Stimulated activated CD4-positive, alpha-beta T cell treated with anti-CD3 and anti-CD28 coated beads, Interleukin-4, amount 100 ng/mL, for 48 hours (primary cell): ENCODE results near the gene TRDMT1.

ENCODE experiments used
- DNase-seq, 2 donors: peaks; one replicate each; pipeline ENCODE4 v3.0.0-alpha.2; 2020; ENCODE audit warnings: low read depth in 2 of 2

Gene TRDMT1

GRCh38 chr10:17200912-17201793 lies at the start of gene TRDMT1:
Gene TRDMT1 (minus strand): TSS chr10:17201672. CDS start chr10:17201634, 38 bp downstream.
- DNase-seq: peak; percentile 68 to 72

- DNase-seq: no peak
These were observed 49.3 kb upstream of the TRDMT1 start for GRCh38 chr10:17250736-17251135.

GRCh38 chr10:17249820-17250219 lies 48.3 kb upstream of the TRDMT1 start:
- DNase-seq: no peak

GRCh38 chr10:17248964-17249363 lies 47.5 kb upstream of the TRDMT1 start:
- no peak for DNase-seq

DNA sequence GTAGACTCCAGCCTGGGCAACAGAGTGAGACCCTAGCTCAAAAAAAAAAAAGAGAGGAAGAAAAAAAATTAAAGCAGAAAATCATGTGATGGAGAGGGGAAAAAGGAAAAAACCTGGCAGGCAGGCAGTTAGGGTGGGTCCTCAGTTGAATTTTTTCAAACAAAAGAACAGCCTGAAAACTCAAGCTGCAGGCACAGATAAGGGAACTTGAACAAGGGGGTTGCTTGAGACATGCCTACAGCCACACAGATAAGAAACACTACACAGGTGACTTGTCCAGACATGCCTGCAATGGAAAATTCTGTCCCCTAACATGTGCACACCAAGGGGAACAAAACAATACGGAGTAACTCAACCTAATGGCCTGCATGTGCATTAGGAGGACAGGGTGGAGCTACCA lies 45.7 kb upstream of the TRDMT1 start:
- DNase-seq: no peak

- DNase-seq: no peak
These were observed 43.4 kb upstream of the TRDMT1 start for GRCh38 chr10:17244700-17245365.

GRCh38 chr10:17241611-17242333 lies 40.3 kb upstream of the TRDMT1 start:
- no peak for DNase-seq

DNA sequence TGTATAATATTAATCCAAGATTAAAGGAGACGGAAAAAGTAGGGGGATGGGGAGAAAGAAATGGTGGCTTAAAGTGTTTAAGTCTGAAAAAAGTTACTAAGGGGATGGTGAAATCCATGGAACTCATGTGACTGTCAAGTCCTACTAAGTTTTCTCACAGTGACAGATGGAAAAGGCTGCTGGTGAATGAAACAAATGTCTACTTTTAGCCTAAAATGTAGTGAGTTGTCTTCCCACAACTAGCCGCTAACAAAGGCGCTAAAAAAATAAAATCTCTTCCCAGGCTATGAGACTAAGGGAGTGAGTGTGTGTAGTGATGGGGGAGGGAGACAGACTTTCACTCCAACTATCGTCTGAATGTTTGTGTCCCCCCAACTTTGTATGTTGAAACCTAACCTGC lies 39.1 kb upstream of the TRDMT1 start:
- no peak for DNase-seq

DNA sequence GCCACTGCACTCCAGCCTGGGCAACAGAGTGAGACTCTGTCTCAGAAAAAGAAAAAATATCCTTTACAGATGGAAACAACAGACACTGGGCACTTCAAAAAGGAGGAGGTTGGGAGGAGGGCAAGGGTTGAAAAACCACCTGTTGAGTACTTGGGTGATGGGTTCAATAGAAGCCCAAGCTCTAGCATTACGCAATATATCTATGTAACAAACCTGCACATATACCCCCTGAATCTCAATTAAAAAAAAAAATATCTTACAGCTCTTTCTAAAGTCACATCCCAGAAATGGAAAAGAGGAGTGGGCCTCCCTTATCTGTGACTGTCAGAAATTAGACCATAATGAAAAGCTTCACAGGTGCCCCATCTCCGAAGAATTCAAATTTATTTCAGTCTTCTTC lies 38.6 kb upstream of the TRDMT1 start:
- DNase-seq: no peak

- no peak for DNase-seq
These were observed 38.0 kb upstream of the TRDMT1 start for GRCh38 chr10:17239345-17240085.

DNA sequence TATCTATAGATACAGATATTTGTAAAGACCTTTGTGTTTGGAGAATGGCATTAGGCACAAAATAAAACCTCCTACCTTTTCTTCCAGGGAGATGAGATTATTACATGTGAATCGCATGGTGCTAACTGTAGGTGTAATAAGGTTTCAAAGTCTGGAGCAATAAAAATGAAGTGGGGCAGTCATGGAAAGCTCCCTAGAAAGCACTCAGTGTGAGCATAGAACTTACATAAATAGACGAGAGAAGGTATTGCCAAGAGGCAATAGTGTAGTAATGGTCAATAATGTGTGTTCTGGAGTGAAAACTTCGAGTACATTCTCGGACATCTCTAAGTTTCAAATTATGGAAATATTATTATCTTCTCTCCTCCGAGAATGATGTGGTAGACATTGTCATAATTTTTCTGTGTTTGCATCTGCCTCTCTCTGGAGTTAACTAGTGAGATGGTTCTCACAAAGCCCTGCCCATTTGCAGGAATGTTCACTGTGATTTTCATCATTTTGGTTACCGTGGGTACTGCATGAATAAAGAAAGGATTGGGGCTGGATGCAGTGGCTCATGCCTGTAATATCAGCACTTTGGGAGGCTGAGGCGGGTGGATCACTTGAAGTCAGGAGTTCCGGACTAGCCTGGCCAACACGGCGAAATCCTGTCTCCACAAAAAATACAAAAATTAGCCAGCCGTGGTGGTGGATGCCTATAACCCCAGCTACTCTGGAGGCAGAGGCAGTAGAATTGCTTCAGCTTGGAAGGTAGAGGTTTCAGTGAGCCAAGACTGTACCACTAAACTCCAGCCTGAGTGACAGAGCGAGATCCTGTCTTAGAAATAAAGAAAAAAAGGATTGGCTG lies 37.2 kb upstream of the TRDMT1 start:
- DNase-seq: no peak

DNA sequence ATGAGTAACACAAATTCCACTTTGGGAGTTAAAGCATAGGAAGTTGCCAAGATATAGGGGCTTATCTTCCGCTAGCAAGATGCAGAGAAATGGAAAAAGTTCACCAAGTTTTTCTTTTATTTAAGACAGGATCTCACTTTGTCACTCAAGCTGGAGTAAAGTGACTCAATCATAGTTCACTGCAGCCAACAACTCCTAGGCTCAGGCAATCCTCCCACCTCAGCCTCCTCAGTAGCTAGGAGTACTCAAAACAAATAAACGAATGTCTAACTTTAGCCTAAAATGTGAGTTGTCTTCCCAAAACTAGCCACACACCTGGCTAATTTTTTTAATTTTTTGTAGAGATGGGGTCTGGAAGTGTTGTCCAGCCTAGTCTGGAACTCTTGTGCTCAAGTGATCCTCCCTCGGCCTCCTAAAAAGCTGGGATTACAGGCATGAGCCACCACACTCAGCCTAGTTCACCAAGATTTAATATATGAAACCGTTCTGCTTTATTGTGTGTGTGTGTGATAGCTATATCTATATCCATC lies 36.5 kb upstream of the TRDMT1 start:
- no peak for DNase-seq

DNA sequence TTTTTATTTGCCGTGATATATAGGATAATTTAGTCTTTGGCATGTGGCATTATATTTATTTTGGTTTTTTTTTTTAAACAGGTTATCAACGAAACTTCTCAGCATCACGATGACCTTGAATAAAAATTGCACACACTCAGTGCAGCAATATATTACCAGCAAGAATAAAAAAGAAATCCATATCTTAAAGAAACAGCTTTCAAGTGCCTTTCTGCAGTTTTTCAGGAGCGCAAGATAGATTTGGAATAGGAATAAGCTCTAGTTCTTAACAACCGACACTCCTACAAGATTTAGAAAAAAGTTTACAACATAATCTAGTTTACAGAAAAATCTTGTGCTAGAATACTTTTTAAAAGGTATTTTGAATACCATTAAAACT lies 35.7 kb upstream of the TRDMT1 start:
- no peak for DNase-seq

DNA sequence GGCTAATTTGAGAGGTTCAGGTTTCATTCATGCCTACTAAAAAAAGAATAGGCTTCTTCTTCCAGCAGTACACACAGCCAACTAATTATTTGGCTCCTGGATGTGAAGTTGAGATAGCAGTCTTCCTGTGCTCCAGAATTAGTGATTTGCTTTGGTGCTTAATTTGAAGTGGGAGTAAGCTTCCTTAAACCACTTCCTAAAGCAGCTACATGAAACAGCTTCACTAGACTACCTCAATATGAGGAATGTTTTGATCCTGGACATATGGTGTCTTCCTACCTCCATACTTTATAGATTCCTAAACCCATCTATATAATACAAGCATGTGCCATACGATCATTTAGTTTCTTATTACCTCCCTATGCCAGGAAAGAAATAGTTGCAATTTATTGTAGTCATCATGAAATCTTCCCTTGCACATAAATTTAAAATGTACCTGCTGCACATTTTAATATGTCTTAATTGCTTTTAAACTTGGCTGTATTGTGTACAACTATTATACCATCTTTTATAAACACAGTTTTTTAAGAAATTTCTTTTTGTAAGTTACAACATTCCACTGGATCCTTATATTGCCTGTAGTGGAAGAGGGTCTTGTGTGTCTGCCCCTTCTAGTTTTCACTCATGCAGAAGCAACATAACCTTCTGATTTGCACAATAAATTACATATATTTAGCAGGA lies 35.1 kb upstream of the TRDMT1 start:
- no peak for DNase-seq

DNA sequence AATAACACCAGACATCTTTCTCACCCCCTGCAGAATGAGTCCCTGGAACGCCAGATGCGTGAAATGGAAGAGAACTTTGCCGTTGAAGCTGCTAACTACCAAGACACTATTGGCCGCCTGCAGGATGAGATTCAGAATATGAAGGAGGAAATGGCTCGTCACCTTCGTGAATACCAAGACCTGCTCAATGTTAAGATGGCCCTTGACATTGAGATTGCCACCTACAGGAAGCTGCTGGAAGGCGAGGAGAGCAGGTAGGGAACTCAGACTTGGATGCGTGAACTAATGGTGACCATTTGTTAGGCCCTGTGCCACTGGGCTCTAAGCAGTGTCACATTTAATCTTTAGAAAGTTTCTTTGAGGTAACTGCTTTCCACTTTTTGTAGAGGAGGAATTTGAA lies 33.7 kb upstream of the TRDMT1 start:
- no peak for DNase-seq

- no peak for DNase-seq
These were observed 33.0 kb upstream of the TRDMT1 start for GRCh38 chr10:17234431-17234945.

GRCh38 chr10:17233286-17233991 lies 32.0 kb upstream of the TRDMT1 start:
- DNase-seq: no peak

DNA sequence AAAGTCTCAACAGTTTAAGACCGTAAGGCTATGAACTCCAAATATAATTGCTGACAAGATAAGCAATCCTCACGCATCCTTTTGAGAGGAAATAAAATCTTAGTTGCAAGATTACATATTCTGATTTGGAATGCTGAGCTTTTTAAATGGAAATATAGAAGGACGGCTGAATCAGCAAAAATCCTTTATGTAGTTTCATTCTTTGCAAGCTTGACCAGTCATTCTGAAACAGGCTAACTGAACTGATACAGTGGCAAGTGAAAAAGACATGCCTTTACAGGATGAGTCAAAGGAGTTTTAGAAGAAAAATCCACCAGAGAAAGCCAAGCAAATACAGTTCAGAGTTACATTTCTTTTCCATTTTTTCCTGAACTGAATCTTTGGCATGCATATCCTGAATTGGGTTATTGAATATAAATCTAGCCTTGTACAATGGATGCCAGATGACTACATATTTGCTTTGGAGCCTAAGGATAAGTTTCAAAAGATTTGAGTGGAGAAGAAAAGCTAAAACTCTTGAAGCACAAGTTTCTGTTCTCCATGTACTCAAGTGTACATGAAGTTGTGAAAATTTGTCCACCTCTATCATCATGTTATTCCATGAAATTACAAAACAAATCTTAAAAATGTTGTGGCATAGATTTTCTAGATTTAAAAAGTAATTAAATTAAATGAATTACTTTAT lies 30.9 kb upstream of the TRDMT1 start:
- DNase-seq: no peak

DNA sequence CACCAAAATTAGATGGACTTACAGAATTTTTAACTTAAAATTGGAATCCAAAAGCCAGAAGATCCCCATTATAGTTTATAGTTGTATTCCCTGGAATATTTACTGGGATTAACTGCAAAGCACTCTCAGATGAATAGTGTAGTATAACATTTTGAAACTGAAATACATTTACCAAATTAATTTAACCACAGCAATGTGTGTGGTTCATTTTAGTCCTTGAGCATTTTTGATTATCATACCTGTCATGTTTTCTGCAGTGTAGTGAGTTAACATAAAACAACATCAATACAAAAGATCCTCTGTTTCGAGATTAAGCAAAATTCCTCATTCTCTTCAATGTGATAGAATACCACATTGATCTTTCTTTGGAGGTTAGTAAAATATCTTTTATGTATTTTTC lies 30.3 kb upstream of the TRDMT1 start:
- no peak for DNase-seq
